IPS-NIHi7 (cell line): Measurements from ENCODE around the gene GJC1.
A peak's percentile ranks its signal among the peaks of the same experiment; 100 is the strongest.
"Not testable (repeated sequence)": the region's sequence is repeated elsewhere in the genome, so short reads cannot be mapped to it uniquely, and the experiment has no call there.

ENCODE experiments used
- DNase-seq: peaks from one replicate; pipeline ENCODE4 v3.0.0; 2012; ENCODE audit warnings: mixed read lengths; ENCODE audit errors: extremely low spot score

GJC1 gene

GRCh38 chr17:44760474-44761308 lies 69.4 kb downstream of the GJC1 start:
- DNase-seq, result no peak

- DNase-seq, result no peak
These were observed 70.2 kb downstream of the GJC1 start for GRCh38 chr17:44759916-44760243.

GRCh38 chr17:44759086-44759915 lies 70.8 kb downstream of the GJC1 start:
- DNase-seq, result no peak

- DNase-seq, result peak; percentile 63
These were observed 71.5 kb downstream of the GJC1 start, which contains the start of gene ADAM11 for GRCh38 chr17:44758414-44759085. ADAM11 (plus strand) TSS chr17:44758988; CDS start chr17:44759200, 212 bp downstream.

- no peak for DNase-seq
These were observed 72.1 kb downstream of the GJC1 start for GRCh38 chr17:44757918-44758413.

- DNase-seq, result no peak
These were observed 72.8 kb downstream of the GJC1 start for GRCh38 chr17:44757045-44757917.

GRCh38 chr17:44755180-44755579 lies 74.9 kb downstream of the GJC1 start:
- not testable (repeated sequence) for DNase-seq

- no peak for DNase-seq
These were observed 75.8 kb downstream of the GJC1 start for GRCh38 chr17:44754276-44754675.

GRCh38 chr17:44752953-44753861 lies 76.9 kb downstream of the GJC1 start:
- no peak for DNase-seq

GRCh38 chr17:44751806-44752205 lies 78.3 kb downstream of the GJC1 start:
- DNase-seq, result no peak

- DNase-seq, result no peak
These were observed 78.8 kb downstream of the GJC1 start for GRCh38 chr17:44751331-44751730.

GRCh38 chr17:44749980-44750318 lies 80.1 kb downstream of the GJC1 start:
- no peak for DNase-seq

GRCh38 chr17:44749076-44749979 lies 80.8 kb downstream of the GJC1 start:
- no peak for DNase-seq
